ENCODE results near the gene CD200. TPM values are rescaled to one million over a fixed set of nuclear protein-coding genes. Genes with fewer than 3 reads are reported as not detected.

The CD200 gene
- polyA plus RNA-seq, 3 donors: 34.1 to 41.0 (median 37.6) TPM

GRCh38 chr3:112321867-112322652 is 10.9 kb upstream of the CD200 start:
- DNase-seq: peak; percentile 17

GRCh38 chr3:112327371-112327951 is 5.5 kb upstream of the CD200 start:
- peak; percentile 60 for DNase-seq

DNA sequence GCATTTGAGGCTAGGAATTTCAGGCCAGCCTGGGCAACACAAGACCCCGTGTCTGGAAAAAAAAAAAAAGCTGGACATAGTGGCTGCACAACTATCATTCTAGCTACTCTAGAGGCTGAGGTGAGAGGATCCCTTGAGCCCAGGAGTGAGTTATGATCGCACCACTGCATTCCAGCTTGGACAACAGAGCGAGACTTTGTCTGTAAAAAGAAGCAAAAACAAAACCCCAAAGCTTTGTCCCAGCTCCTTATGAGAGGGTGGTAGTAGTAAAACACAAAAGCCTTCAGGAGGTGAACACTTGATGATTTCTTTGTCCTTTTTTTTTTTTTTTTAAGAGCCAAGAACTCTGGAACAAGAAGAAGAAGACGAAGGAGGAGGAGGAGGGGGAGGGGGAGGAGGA is 1.1 kb upstream of the CD200 start:
- no peak for DNase-seq

- peak; percentile 71 for DNase-seq
These were observed 693 bp downstream of the CD200 start for GRCh38 chr3:112333381-112334317.

DNA sequence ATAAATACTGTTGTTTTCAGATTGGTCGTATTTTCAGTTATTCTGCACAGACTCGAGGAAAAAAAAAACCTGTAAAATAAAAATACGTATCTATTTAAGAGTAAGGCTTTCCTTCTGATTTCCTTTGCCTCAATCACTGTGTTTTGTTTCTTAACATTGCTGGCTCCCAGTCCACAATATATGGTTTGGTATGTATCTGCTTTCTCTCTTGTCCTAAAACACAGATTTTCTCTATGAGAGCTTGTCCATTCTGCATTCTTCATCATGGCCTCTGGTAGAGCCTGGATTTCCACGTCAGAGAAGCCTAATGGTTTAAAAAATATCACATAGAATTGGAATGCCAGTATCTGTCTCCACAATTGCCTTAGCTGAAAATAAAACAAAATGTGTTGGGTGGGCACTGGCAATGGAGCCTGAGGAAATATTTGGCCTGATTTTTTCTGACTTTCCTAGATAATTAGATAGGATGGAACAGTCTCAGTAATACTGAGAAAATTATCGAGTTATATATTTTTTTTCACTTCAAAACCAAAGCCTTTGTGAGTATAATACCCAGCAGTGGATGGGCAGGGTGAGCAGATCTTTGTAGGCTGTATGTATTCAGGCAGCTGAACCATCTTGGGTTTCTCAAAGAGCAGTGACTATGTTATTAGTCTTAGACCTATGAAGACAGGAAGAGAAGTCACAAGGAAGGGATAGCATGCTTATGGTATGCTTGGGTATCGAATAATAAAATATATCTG is 1.9 kb downstream of the CD200 start:
- DNase-seq: no peak

GRCh38 chr3:112335434-112335781 is 2.5 kb downstream of the CD200 start:
- no peak for DNase-seq

DNA sequence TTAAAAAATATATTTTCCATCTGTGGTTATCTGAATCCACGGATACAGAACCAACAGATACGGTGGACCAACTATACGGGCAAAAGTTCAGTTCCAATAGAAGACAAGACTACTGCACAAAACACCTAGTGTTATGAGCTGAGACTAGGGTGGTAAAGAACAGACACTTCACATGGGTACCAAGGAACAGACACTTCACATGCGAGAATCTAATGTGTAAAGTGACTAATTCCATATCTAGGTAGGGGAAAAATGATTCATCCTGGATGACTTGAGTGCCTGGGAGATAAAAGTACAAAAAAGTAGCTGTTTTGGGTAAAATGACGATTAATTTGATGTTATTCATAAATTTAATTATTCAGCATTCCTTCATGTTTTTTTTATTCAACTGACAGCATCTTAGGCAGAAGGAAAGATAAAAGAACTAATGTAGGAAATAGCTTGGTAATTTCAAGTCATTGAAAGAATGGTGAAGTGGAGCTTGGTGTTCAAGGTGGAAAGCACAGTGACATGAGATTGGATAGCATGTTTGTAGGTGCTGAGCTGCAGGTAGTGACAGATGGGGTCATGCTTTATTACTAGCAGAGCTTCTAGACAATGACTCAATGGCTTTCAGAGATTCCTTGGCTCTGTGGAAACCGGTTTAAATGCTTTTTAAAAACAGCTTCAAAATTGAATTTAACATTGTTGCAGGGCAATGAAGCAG is 5.2 kb downstream of the CD200 start:
- DNase-seq: no peak

GRCh38 chr3:112338727-112339056 is 5.7 kb downstream of the CD200 start:
- DNase-seq: no peak

DNA sequence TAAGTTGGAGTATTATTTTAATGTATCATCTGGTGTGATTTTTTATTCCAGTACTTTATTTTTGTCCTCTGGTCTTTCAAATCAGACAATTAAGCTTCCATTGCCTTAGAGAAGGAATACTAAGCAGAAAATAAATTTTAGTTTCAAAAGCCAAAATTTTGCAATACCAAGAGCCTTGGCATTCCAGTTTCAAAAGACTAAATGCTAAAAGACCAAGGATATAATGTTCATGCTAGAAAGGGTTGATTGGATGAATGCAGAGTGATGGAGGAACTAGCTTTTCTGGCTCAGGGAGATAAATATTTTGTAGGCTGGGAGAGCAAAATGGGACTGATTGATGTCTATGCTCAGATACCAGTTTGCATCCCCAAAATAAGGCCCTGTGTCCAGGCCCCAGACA is 6.2 kb downstream of the CD200 start:
- DNase-seq: no peak

- no peak for DNase-seq
These were observed 6.7 kb downstream of the CD200 start for GRCh38 chr3:112339609-112340008.

DNA sequence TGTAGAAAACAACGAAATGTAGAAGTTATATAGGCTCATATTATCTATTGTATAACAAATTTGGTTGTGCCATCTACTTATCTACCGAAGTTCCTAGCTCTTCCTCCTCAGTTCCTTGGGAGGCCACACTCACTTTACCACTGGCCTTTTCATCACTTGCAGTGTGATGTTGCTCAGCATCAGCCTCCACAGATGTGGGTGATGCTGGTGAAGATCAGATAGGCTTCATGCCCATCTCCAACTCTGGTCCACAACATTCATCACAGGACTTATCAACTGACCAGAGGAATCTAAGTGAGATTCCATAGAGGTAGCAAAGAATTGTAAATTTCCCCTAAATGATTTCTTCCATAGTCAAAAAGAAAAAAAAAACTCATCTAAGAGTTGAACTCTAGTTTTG is 8.4 kb downstream of the CD200 start:
- DNase-seq: no peak

DNA sequence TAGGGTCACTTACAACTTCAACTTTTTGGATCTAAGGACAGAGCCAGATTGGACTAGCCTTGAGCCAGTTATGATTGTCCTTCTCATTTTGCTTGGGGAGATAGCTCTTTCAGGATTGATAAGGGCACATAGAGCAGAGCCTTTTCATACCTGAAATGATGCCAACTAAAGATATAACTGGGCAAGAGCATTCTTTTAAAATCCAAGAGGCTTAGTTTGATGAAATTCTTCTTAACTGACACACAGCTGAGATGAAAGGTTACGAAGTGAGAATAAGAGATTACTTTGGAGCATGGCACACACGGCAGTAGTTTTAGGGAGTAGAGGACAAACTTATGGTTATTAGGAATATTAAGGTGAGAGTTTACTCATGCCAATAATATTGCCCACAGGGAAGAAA is 12.7 kb downstream of the CD200 start:
- no peak for DNase-seq

- DNase-seq: no peak
These were observed 13.7 kb downstream of the CD200 start for GRCh38 chr3:112346491-112347122.

- DNase-seq: no peak
These were observed 16.0 kb downstream of the CD200 start for GRCh38 chr3:112348943-112349342.

DNA sequence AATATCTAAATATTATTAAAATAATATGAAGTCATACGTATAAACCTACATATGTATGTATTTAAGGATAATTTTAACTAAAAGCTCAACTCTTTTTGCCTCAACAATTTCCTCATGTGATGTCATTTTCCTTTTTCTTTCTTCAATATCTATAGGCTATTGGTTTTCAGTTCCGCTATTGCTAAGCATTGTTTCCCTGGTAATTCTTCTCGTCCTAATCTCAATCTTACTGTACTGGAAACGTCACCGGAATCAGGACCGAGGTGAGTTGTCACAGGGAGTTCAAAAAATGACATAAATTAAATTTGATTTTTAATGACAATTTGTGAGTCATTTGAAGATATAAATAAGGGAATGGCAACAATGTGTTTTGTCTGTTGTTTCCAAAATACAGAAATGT is 16.6 kb downstream of the CD200 start:
- no peak for DNase-seq

- no peak for DNase-seq
These were observed 17.3 kb downstream of the CD200 start for GRCh38 chr3:112350018-112350810.

DNA sequence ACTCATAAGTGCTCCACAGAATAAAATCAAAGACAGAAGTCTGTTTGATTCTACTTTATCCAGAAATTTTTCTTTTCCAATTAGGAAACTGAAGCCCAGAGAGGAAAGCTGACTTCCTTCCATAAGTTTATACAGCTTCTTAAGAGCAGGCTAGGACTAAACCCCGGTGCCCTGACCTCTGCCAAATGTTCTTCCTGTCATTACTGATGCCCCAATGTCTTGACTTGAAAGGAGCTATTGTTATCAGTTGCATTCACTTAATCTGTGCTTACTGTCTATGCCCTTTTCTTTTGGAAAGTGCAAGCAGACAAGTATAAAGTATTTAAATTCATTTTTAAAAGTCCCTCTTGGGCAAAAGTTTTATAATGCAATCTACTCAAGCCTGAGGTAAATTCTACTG is 18.1 kb downstream of the CD200 start:
- DNase-seq: no peak

DNA sequence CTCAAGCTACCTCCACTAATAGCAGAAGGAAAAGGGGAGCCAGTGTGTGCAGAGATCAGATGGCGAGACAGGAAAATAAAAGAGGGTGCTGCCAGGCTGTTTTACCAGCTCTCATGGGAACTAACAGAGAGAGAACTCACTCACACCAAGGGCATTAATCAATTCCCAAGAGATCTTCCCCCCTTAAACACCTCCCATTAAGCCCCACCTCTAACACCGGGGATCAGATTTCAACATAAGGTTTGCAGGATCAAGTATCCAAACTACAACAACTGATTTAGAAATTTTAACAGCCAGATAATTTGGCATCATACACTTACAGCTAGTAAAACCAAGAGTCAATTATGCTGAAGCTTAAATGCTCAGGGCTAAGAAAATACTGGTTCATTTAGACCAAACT is 18.9 kb downstream of the CD200 start:
- no peak for DNase-seq

- DNase-seq: no peak
These were observed 19.8 kb downstream of the CD200 start for GRCh38 chr3:112352720-112353119.

- DNase-seq: no peak
These were observed 20.4 kb downstream of the CD200 start for GRCh38 chr3:112353365-112353764.
